Transverse colon (tissue), 4 donors: ENCODE results near the gene SYCE1. TPM values are rescaled to one million over a fixed set of nuclear protein-coding genes. Genes with fewer than 3 reads are reported as not detected.

Source experiments
- DNase-seq: peaks from one replicate; pipeline ENCODE4 v3.0.0-alpha.2; 2019
- H3K27ac ChIP-seq, 4 donors: fragments of 200-600 bp; sonication (generic); 2 replicates each; pipeline ENCODE4 v1.5.1; 2016 to 2018; ENCODE audit warnings: inconsistent platforms in 4 of 4
- H3K27me3 ChIP-seq: fragments of 200-600 bp; sonication (generic); 2 replicates; pipeline ENCODE4 v1.5.1; 2017; ENCODE audit warnings: inconsistent platforms
- H3K36me3 ChIP-seq, 4 donors: fragments of 200-600 bp; sonication (generic); 2 replicates each; pipeline ENCODE4 v1.5.1; 2017 to 2019; ENCODE audit warnings: inconsistent platforms in 4 of 4
- H3K4me1 ChIP-seq, 4 donors: fragments of 200-600 bp; sonication (generic); 2 replicates each; pipeline ENCODE4 v1.5.1; 2017 to 2020; ENCODE audit warnings: inconsistent platforms in 4 of 4
- H3K4me3 ChIP-seq, 4 donors: fragments of 200-600 bp; sonication (generic); 1 replicate in 1 of 4; 2 replicates in 3 of 4; pipeline versions ENCODE4 v1.5.1 to v1.6.1; 2017 to 2019; ENCODE audit warnings: inconsistent platforms in 4 of 4
- H3K9me3 ChIP-seq, 2 donors: fragments of 200-600 bp; sonication (generic); 2 replicates each; pipeline ENCODE4 v1.5.1; 2017 to 2019; ENCODE audit warnings: inconsistent platforms in 2 of 2
- CTCF ChIP-seq, 5 experiments: fragments of 200-600 bp in 3 of 5; fragments of 450-650 bp in 2 of 5; sonication (generic) in 3 of 5; IDR thresholded peaks; 1 replicate in 2 of 5; 2 replicates in 3 of 5; pipeline ENCODE4 v1.5.1; 2016 to 2017; ENCODE audit warnings: antibody characterized with exemption in 5 of 5, inconsistent platforms in 3 of 5, mild to moderate bottlenecking in 2 of 5, moderate library complexity in 1 of 5
- EP300 ChIP-seq: sonication (generic); formaldehyde crosslinking; IDR thresholded peaks from one replicate; pipeline ENCODE4 v1.6.1; 2017; ENCODE audit warnings: antibody characterized with exemption, low read depth
- POLR2A ChIP-seq: fragments of 450-650 bp; IDR thresholded peaks from one replicate; pipeline ENCODE4 v1.6.1; 2016; ENCODE audit warnings: antibody characterized with exemption, mild to moderate bottlenecking, moderate library complexity
- POLR2AphosphoS5 ChIP-seq, 3 donors: sonication (generic); formaldehyde crosslinking; IDR thresholded peaks; one replicate each; pipeline ENCODE4 v1.6.1; 2016; ENCODE audit warnings: antibody characterized with exemption in 3 of 3
- WGBS, 2 donors: methylation state at CpG; one replicate each; pipeline ENCODE4 v1.1.5; 2018; ENCODE audit warnings: low coverage in 1 of 2; 5-methylcytosine and 5-hydroxymethylcytosine counted together
- in situ Hi-C, 4 donors: fragments of 200-750 bp; cut with MboI; loops; one replicate each; pipeline versions ENCODE4 v1.15.0 to v1.15.1; 2017; ENCODE audit warnings: low sequenced_read_pairs in 3 of 4, low pct_ligation_motif_present in 1 of 4, low pct_unique_long_range_greater_than_20kb in 1 of 4
- intact Hi-C: fragments of 100-400 bp; cut with DNase I; formaldehyde crosslinking; loops from one replicate; pipeline ENCODE4 v1.15.1; 2023; ENCODE audit warnings: low total_unique reads
- total RNA-seq, 4 donors: library from RNA; depleted of rRNA; stranded (reverse); fragments of >200 nt; gene quantifications; one replicate each; pipeline ENCODE4 v1.1.0, GENCODE V29; 2016

Gene SYCE1
- total RNA-seq, 4 donors from 2014 or later: 2.3 TPM; not detected in 3

GRCh38 chr10:133527771-133528271 lies 37.6 kb downstream of the SYCE1 start:
- 9 to 54% methylated on average over 13 to 51 of the region's 51 CpGs for WGBS, 2 donors
- peaks cover 47% of the 10 kb centered on the region for H3K27me3 ChIP-seq
- TF ChIP-seq POLR2A (no peak), POLR2AphosphoS5 (IDR thresholded peaks at IDR 0.05) (no peak), EP300 (no peak), CTCF (IDR thresholded peaks at IDR 0.05) (no peak)
- peaks cover 0 to 10% (median 9%) of the 10 kb centered on the region in 4 donors for H3K4me1 ChIP-seq
- H3K36me3 ChIP-seq: no peaks in the 10 kb centered on the region
- in situ Hi-C loops: no loop called here
- no peak for DNase-seq
- H3K4me3 ChIP-seq: no peak overlapping the region
- H3K27ac ChIP-seq: no peak overlapping the region
- H3K9me3 ChIP-seq: peaks cover 10 to 14% of the 10 kb centered on the region in 2 donors
- intact Hi-C loops: no loop called here

GRCh38 chr10:133526957-133527588 lies 38.3 kb downstream of the SYCE1 start, which contains the start of gene CYP2E1:
Gene CYP2E1 (plus strand): TSS chr10:133527363. CDS start chr10:133527396, 33 bp downstream.
- DNase-seq: no peak
- in situ Hi-C loops: no loop called here
- intact Hi-C loops: no loop called here
- WGBS, 2 donors: 75 to 79% methylated on average over 2 to 15 of the region's 16 CpGs
- Histone ChIP-seq H3K4me1 (peaks cover 0 to 10% (median 9%) of the 10 kb centered on the region in 4 donors), H3K9me3 (peaks cover 10 to 14% of the 10 kb centered on the region in 2 donors), H3K27me3 (peaks cover 47% of the 10 kb centered on the region), H3K36me3 (no peaks in the 10 kb centered on the region), H3K4me3 (peak within 1 kb of the TSS in 1 of 4 donors; percentile 7), H3K27ac (no peak within 1 kb of the TSS)
- TF ChIP-seq POLR2A (no peak), POLR2AphosphoS5 (IDR thresholded peaks at IDR 0.05) (no peak), CTCF (IDR thresholded peaks at IDR 0.05) (no peak), EP300 (no peak)

- H3K27ac ChIP-seq: no peak overlapping the region
- WGBS, 2 donors: 40 to 89% methylated on average over 2 to 7 of the region's 7 CpGs
- intact Hi-C loops: no loop called here
- no peak for DNase-seq
- in situ Hi-C loops: no loop called here
- no peak overlapping the region for H3K4me3 ChIP-seq
- TF ChIP-seq POLR2A: no peak
- TF ChIP-seq POLR2AphosphoS5 (IDR thresholded peaks at IDR 0.05): no peak
- H3K36me3 ChIP-seq: no peaks in the 10 kb centered on the region
- peaks cover 10 to 14% of the 10 kb centered on the region in 2 donors for H3K9me3 ChIP-seq
- H3K27me3 ChIP-seq: peaks cover 46% of the 10 kb centered on the region
- peaks cover 0 to 13% (median 10%) of the 10 kb centered on the region in 4 donors for H3K4me1 ChIP-seq
Measured at GRCh38 chr10:133525444-133525843, 39.9 kb downstream of the SYCE1 start.

- in situ Hi-C loops: no loop called here
- WGBS, 2 donors: 84 to 91% methylated on average over 9 of the region's 9 CpGs
- no peak for TF ChIP-seq POLR2A
- no peak for TF ChIP-seq CTCF (IDR thresholded peaks at IDR 0.05)
- no peak for TF ChIP-seq EP300
- Histone ChIP-seq H3K9me3 (peaks cover 10 to 14% of the 10 kb centered on the region in 2 donors), H3K36me3 (no peaks in the 10 kb centered on the region), H3K27me3 (peaks cover 29% of the 10 kb centered on the region), H3K27ac (no peak overlapping the region), H3K4me1 (peaks cover 0 to 11% (median 11%) of the 10 kb centered on the region in 4 donors), H3K4me3 (no peak overlapping the region)
- intact Hi-C loops: no loop called here
- DNase-seq: no peak
Measured at GRCh38 chr10:133523631-133524203, 41.7 kb downstream of the SYCE1 start.
